Heart left ventricle (tissue), 16 donors: ENCODE measurements around the gene GPC3. TPM values are rescaled to one million over a fixed set of nuclear protein-coding genes. Genes with fewer than 3 reads are reported as not detected.
"Not testable (repeated sequence)": the region's sequence is repeated elsewhere in the genome, so short reads cannot be mapped to it uniquely, and the experiment has no call there.

Experiments used
- ATAC-seq, 4 donors: fragments of 200-7000 bp; cut with Tn5 transposase; one replicate each; pipeline ENCODE4 v1.9.1; 2020 to 2022; ENCODE audit warnings: moderate library complexity in 4 of 4, mild to moderate bottlenecking in 3 of 4, moderate number of reproducible peaks in 1 of 4
- DNase-seq, 5 donors: peaks; one replicate each; pipeline ENCODE4 v3.0.0-alpha.2; 2020
- H3K27ac ChIP-seq, 12 donors: fragments of 200-600 bp; sonication (generic) in 4 of 12; one replicate each; pipeline versions ENCODE4 v1.5.0 to v1.8.0; 2016 to 2022; ENCODE audit warnings: mild to moderate bottlenecking in 2 of 12
- H3K27me3 ChIP-seq, 9 donors: fragments of 200-600 bp; sonication (generic) in 2 of 9; one replicate each; pipeline versions ENCODE4 v1.5.1 to v1.8.0; 2016 to 2022; ENCODE audit warnings: mild to moderate bottlenecking in 3 of 9
- H3K36me3 ChIP-seq, 9 donors: fragments of 200-600 bp; sonication (generic) in 2 of 9; one replicate each; pipeline versions ENCODE4 v1.5.0 to v1.8.0; 2018 to 2022; ENCODE audit warnings: mild to moderate bottlenecking in 2 of 9
- H3K4me1 ChIP-seq, 12 donors: fragments of 200-600 bp; sonication (generic) in 4 of 12; one replicate each; pipeline versions ENCODE4 v1.5.0 to v1.8.0; 2016 to 2022; ENCODE audit warnings: mild to moderate bottlenecking in 3 of 12
- H3K4me3 ChIP-seq, 12 donors: fragments of 200-600 bp; sonication (generic) in 4 of 12; one replicate each; pipeline versions ENCODE4 v1.5.0 to v1.8.0; 2017 to 2022; ENCODE audit warnings: mild to moderate bottlenecking in 9 of 12, moderate library complexity in 4 of 12
- H3K9me3 ChIP-seq, 12 donors: fragments of 200-600 bp; sonication (generic) in 4 of 12; one replicate each; pipeline versions ENCODE4 v1.5.0 to v1.8.0; 2016 to 2022; ENCODE audit warnings: mild to moderate bottlenecking in 1 of 12
- CTCF ChIP-seq, 12 donors: fragments of 200-600 bp; sonication (generic) in 4 of 12; IDR thresholded peaks; one replicate each; pipeline versions ENCODE4 v1.5.0 to v1.8.0; 2018 to 2022; ENCODE audit warnings: antibody characterized with exemption in 12 of 12, mild to moderate bottlenecking in 5 of 12
- POLR2A ChIP-seq, 2 donors: fragments of 450-650 bp; IDR thresholded peaks; one replicate each; pipeline ENCODE4 v1.6.1; 2017; ENCODE audit warnings: antibody characterized with exemption in 2 of 2, mild to moderate bottlenecking in 2 of 2, moderate library complexity in 2 of 2
- WGBS, 4 donors: extraction: QIAGEN DNeasy Blood & Tissue Kit in 2 of 4; methylation state at CpG; one replicate each; pipeline versions ENCODE4 v1.1.5 to v1.1.7; 2013 to 2018; 5-methylcytosine and 5-hydroxymethylcytosine counted together
- intact Hi-C, 10 donors: fragments of 100-400 bp; cut with DNase I; formaldehyde crosslinking; loops; one replicate each; pipeline versions ENCODE4 v1.11.1 to v1.14.2; 2022
- polyA plus RNA-seq, 2 donors: library from polyadenylated mRNA; stranded (reverse); fragments of 200-250 nt; gene quantifications; one replicate each; pipeline ENCODE4 v1.2.3, GENCODE V29; 2013
- total RNA-seq, 9 donors: library from RNA; depleted of rRNA in 2 of 9; stranded (reverse); fragments of >200 nt in 2 of 9; fragmentation: NEBNext Ultra II Directional in 3 of 9; extraction: Animal tissue kit (Norgen Biotek cat#: 25700) in 3 of 9; gene quantifications; one replicate each; pipeline versions ENCODE4 v1.1.0 to v1.2.4, GENCODE V29; 2016 to 2023
- donor health status: ischemic (EF 13 %, LVEDD 7.1; RV severe dilation, severe dysfunction).
- donor health status: healthy with polysubstance abuse.
- donor health status: DM: no; HTN: yes; CAD: no.
- donor health status: DM: no; HTN: no; CAD: no.
- donor health status: ischemic (EF 25% LVEDD 6.9; RV normal size, moderate dysfunction).
- donor health status: ischemic (EF 25% LVEDD 5.7; RV mildly dilated, moderate dysfunction).
- donor health status: healthy.
- donor health status: DM: yes; HTN: yes; CAD: no.
- donor health status: ischemic (EF 35%, LVEDD 5.7; RV mildly dilated, moderate dysfunction).
- donor health status: nonischemic (EF 11% LVEDD 7.7; RV severe dilation, severe dysfunction).
- donor health status: DM: yes; HTN: yes; CAD: no.
- donor health status: PGD.
- donor health status: ischemic (EF 29% LVEDD 5.4; RV normal size, mild dysfunction).
- donor health status: nonischemic (EF 23%, LVEDD 6.1; RV moderate dilation, normal function).

The GPC3 gene
- total and polyA plus RNA-seq, 11 donors = 0.19 to 16.9 (median 2.8) TPM

- 72 to 98% (median 86%) methylated on average over 3 of the region's 3 CpGs for WGBS, 4 donors
- ATAC-seq (no peak), DNase-seq (no peak)
- Histone ChIP-seq H3K27ac (no peak overlapping the region), H3K36me3 (no peaks in the 10 kb centered on the region), H3K4me3 (no peak overlapping the region), H3K27me3 (no peaks in the 10 kb centered on the region), H3K4me1 (no peaks in the 10 kb centered on the region), H3K9me3 (no peaks in the 10 kb centered on the region)
- no peak for TF ChIP-seq CTCF (IDR thresholded peaks at IDR 0.05)
- no peak for TF ChIP-seq POLR2A (IDR thresholded peaks at IDR 0.05)
- intact Hi-C loops = no loop called here
These were observed 455.8 kb downstream of the GPC3 start for GRCh38 chrX:133529578-133529977.

- no peak for TF ChIP-seq CTCF (IDR thresholded peaks at IDR 0.05)
- no peak for TF ChIP-seq POLR2A (IDR thresholded peaks at IDR 0.05)
- Histone ChIP-seq H3K9me3 (no peaks in the 10 kb centered on the region), H3K4me3 (no peak overlapping the region), H3K4me1 (no peaks in the 10 kb centered on the region), H3K27ac (no peak overlapping the region), H3K36me3 (no peaks in the 10 kb centered on the region), H3K27me3 (no peaks in the 10 kb centered on the region)
- no peak for ATAC-seq
- DNase-seq = no peak
- 77 to 86% (median 82%) methylated on average over 4 of the region's 4 CpGs for WGBS, 4 donors
- intact Hi-C loops = no loop called here
These were observed 457.6 kb downstream of the GPC3 start for GRCh38 chrX:133527825-133528224.

GRCh38 chrX:133527415-133527814 lies 458.0 kb downstream of the GPC3 start:
- Histone ChIP-seq H3K4me1 (no peaks in the 10 kb centered on the region), H3K27ac (no peak overlapping the region), H3K4me3 (no peak overlapping the region), H3K27me3 (no peaks in the 10 kb centered on the region), H3K36me3 (no peaks in the 10 kb centered on the region), H3K9me3 (no peaks in the 10 kb centered on the region)
- DNase-seq (no peak), ATAC-seq (no peak)
- 30 to 42% (median 38%) methylated on average over 3 of the region's 3 CpGs for WGBS, 4 donors
- TF ChIP-seq POLR2A (IDR thresholded peaks at IDR 0.05) = no peak
- no peak for TF ChIP-seq CTCF (IDR thresholded peaks at IDR 0.05)
- intact Hi-C loops = no loop called here

GRCh38 chrX:133526773-133527172 lies 458.6 kb downstream of the GPC3 start:
- ATAC-seq, H3K4me1 ChIP-seq, H3K9me3 ChIP-seq, DNase-seq, H3K36me3 ChIP-seq, H3K27me3 ChIP-seq, H3K27ac ChIP-seq, intact Hi-C loops, H3K4me3 ChIP-seq: not testable (repeated sequence)
- 81 to 100% (median 92%) methylated on average over 3 of the region's 3 CpGs for WGBS, 4 donors

- Histone ChIP-seq H3K27me3 (no peaks in the 10 kb centered on the region), H3K4me3 (no peak overlapping the region), H3K36me3 (no peaks in the 10 kb centered on the region), H3K27ac (no peak overlapping the region), H3K9me3 (no peaks in the 10 kb centered on the region), H3K4me1 (no peaks in the 10 kb centered on the region)
- DNase-seq (no peak), ATAC-seq (no peak)
- 76 to 99% (median 94%) methylated on average over 5 to 7 of the region's 7 CpGs for WGBS, 4 donors
- intact Hi-C loops = no loop called here
- TF ChIP-seq POLR2A (IDR thresholded peaks at IDR 0.05) (no peak), CTCF (IDR thresholded peaks at IDR 0.05) (no peak)
These were observed 461.9 kb downstream of the GPC3 start for GRCh38 chrX:133523526-133523925.
